HG03469 (cell line): ENCODE measurements around the gene ZNF552.
"Not testable (repeated sequence)": the region's sequence is repeated elsewhere in the genome, so short reads cannot be mapped to it uniquely, and the experiment has no call there.

Experiments used
- ATAC-seq: cut with Tn5 transposase; IDR thresholded peaks from one replicate; pipeline ENCODE4 v1.9.1; 2021; ENCODE audit warnings: mild to moderate bottlenecking, moderate library complexity, moderate number of reproducible peaks; ENCODE audit not compliant: unreplicated experiment

The ZNF552 gene

GRCh38 chr19:57819475-57820148 is 4.9 kb upstream of the ZNF552 start:
- ATAC-seq, result peak; percentile 76

- no peak for ATAC-seq
Observed at GRCh38 chr19:57818378-57818777, 3.7 kb upstream of the ZNF552 start.

DNA sequence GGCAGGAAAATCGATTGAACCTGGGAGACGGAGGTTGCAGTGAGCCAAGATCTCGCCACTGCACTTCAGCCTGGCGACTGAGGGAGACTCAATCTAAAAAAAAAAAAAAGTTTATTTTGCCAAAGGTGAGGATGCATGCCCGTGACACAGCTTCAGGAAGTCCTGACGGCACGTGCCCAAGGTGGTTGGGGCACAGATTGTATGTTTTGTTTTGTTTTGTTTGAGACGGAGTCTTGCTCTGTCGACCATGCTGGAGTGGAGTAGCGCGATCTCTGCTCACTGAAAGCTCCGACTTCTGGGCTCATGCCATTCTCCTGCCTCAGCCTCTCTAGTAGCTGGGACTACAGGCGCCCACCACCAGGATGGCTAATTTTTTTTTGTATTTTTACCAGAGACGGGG is 3.3 kb upstream of the ZNF552 start:
- no peak for ATAC-seq

- no peak for ATAC-seq
Observed at GRCh38 chr19:57816652-57817051, 1.9 kb upstream of the ZNF552 start.

GRCh38 chr19:57815247-57816075 is 748 bp upstream of the ZNF552 start:
- ATAC-seq, result no peak

DNA sequence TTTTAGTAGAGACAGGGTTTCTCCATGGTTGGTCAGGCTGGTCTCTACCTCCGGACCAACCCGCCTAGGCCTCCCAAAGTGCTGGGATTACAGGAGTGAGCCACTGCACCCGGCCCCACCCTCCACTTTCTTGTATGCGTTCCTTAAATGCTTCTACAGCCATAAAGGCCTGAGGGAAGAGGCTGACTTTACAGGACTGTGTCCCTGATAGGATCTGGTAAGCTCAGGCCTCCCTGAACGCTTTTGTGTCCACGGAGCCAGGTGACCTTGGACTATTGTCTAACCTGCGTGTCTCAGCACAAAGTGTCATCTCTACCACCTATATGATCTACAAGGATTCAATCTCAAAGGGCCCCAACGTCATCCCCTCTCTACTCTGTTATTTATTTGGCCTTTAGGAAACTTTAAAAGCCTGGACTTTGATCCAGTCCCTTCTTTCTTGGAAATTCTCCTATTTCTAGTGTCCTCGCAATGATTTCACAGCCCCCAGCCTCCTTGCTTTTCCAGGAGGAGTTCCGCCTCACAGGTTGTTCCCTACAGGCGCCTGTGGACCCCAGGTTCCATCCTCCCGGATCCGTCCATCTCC is 701 bp downstream of the ZNF552 start:
- ATAC-seq, result no peak

DNA sequence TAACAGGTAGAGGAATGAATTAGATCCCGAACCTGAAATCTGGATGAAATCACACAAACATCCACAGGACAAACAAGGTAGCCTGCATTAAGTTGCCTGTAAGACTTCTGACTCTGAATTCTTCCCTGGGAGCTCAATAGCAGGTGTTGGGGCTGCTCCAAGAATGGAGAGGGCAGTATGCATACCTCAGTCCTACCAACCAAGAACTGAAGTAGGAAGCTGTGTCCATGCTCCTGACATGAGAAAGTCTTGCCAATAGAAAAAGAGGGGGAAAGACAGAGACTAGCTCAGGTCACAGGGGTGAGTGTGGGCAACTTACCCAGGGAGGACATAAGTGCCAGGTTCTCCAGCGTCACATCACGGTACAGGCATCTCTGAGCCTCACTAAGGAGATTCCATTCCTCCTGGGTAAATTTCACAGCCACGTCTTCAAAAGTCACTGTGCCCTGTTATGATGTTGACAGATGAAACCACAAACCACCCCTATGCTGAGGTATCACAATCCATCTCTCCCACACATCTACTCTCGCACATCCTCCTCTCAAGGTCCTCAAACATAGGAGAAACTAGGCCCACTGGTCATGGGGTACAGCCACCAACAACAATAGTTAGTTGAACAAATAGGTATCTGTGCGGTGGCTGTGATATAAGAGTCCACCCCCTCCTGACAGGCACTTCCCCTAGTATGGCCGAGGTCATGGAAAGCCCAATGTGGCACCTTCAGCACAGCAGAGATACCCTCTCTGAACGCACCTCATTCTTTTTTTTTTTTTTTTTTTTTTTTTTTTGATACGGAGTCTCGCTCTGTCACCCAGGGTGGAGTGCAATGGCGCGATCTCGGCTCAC is 1.5 kb downstream of the ZNF552 start:
- ATAC-seq, result not testable (repeated sequence)

- no peak for ATAC-seq
Observed at GRCh38 chr19:57812226-57812625, 2.5 kb downstream of the ZNF552 start.

GRCh38 chr19:57810410-57811295 is 4.1 kb downstream of the ZNF552 start:
- ATAC-seq, result not testable (repeated sequence)

DNA sequence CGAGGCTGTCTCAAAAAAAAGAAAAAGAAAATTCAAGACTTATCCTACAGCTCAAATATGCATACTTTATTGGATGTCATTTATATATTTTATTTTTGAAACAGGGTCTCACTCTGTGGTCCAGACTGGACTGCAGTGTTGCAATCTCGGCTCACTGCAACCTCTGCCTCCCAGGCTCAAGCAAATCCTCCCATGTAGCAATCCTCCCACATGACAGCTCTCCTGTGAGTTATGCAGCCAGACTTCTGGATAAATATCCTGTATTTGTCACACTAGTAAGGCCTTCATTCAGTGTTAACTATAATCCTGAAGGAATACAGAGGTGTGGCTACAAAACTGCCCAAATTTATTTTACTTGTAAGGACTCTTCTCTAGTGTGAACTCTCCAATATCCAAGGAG is 7.2 kb downstream of the ZNF552 start:
- no peak for ATAC-seq

- no peak for ATAC-seq
Observed at GRCh38 chr19:57803594-57804325, 11.0 kb downstream of the ZNF552 start.

DNA sequence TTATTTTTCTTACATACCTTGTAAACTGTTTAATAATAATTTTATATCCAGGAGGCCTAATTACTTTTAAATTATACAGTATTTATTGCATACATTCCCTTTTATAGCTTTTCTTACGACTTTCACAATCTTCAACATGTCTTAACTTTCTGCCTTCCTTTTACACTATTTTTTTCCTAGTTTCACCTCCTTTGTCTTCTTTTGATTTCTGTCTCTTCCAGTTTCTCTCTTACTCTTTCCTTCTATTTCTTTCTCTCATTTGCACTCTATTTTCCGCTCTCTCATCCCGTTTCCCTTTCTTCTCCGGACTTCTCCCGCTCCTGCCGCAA is 11.5 kb downstream of the ZNF552 start:
- ATAC-seq, result no peak

- no peak for ATAC-seq
Observed at GRCh38 chr19:57802269-57802668, 12.4 kb downstream of the ZNF552 start.

- ATAC-seq, result no peak
Observed at GRCh38 chr19:57800696-57801095, 14.0 kb downstream of the ZNF552 start.

DNA sequence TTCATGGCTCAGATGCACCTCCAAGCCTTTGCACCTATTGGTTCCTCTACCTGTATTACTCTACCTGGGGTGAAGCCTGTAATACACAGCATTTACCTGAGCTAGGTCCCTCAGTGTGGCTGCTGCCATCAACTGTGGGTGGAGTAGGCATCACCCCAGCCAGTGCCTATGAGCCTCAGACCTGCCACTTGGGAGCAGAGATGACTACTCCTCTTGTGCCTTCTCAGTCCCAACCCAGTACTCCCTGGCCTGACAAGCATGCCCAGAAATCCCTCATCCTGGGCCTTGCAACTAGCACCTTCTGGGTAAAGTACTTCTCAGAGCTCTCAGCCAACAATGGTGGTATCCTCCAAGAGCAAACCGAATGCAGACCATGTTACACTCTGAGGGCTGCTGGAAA is 18.1 kb downstream of the ZNF552 start:
- ATAC-seq, result not testable (repeated sequence)

DNA sequence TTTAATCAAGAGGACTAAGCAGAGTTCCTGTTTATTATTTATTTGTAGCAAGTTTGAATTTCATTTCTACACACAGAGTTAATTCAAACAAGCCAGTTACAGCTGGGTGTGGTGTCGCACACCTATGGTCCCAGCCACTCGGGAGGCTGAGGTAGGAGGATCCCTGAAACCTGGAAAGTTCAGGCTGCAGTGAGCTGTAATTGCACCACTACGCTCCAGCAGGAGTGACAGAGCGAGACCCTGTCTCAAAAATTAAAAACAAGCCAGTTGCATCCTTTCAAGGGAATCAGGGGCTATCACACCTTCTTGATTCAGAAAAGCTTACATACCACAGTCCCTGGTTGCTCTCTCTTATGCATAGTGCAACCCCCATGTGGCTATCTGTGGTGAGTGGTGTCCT is 25.4 kb downstream of the ZNF552 start:
- ATAC-seq, result no peak

- no peak for ATAC-seq
Observed at GRCh38 chr19:57788114-57788692, 26.5 kb downstream of the ZNF552 start.

GRCh38 chr19:57786906-57787305 is 27.8 kb downstream of the ZNF552 start:
- no peak for ATAC-seq

- no peak for ATAC-seq
Observed at GRCh38 chr19:57786286-57786685, 28.4 kb downstream of the ZNF552 start.
